NCI-H1930 (cell line): ENCODE results near the gene IGF2.
"Not testable (repeated sequence)": the region's sequence is repeated elsewhere in the genome, so short reads cannot be mapped to it uniquely, and the experiment has no call there.

Source experiments
- DNase-seq, 2 experiments: peaks; one replicate each; lab custom pipeline; 2025; lab: John Stamatoyannopoulos, UW

The IGF2 gene

GRCh38 chr11:2136952-2137201 is 2.3 kb downstream of the IGF2 start:
- no peak for DNase-seq

DNA sequence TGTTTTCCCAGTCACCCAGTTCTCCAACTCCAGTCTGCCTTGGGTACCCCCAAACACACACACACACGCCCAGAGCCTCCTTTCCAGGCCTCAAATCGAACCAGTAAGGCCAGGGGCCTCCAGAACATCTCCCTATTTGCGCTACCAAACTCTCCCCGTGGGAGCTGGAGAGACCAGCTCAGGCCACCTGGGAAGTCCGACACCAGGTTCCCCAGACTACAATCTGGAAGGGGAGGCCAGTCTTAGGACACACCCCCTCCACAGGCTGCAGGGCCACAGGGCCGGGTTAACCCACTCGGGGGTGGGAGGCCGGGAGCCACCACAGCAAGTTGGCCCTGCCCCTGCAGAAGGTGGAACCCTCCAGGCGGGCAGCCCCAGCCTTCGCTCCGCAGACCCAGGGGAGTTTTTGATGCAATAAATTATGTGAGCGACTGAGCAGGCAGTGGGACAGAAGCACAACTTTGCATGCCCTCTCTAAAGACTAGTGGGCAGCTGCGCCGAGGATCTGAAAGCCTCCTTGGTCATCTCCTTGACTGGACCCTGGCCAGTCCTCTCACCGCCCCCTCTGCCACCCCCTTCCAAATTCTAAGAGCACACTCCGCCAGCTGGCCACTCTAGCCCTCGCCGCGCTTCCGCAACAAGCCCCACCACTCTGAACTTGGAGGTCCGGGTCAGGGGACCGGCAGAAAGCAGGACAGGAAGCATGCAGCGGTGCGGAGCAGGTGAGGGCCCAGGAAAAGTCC is 2.8 kb downstream of the IGF2 start:
- no peak for DNase-seq

GRCh38 chr11:2135648-2136201 is 3.5 kb downstream of the IGF2 start:
- DNase-seq, result no peak

- no peak for DNase-seq
These were observed 4.1 kb downstream of the IGF2 start for GRCh38 chr11:2135018-2135569.

DNA sequence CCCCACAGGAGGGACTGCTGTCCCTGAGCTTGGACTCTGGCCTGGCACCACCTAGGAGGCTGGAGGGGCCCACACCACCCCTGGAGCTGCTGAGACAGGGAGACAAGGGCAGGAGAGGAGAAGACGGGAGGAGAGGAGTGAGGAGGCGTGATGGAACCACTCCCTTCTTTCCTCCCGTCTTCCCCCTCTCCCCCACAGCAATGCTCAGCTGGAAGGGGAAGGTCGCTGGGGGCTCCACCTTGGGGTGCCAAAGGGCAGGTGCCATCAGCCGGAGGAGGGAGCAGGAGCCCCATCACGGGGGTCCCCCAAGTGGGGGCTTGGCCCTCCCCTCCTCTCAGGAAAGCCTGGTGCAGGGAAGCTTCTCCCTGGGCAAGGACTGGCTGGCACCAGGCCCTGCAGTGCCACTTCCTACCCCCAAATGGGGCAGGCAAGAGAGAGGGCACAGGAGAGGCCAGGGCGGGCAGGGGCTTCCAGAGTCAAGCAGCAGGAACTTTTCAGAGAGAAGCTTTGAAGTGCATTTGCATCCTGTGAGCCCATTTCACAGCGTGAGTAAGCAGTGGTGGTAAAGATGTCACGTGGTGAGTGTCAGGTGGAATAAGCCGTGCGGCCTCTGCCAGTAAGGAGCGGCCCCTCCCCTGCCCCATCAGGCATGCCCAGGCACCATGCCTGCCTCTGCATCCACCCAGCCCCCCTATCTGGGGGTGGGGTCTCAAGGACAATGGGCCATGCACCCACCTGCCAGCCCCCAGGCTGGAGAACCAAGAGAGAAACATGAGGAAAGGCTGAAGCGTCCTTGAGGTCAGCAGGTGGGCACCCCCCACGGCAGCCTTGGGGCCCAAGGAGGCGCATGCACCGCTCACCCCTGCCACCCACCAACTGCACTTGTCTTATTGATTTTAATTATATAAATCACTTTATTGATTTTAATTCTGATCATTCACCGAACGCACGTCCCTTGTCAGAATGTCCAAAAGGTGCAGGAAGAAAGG is 4.9 kb downstream of the IGF2 start:
- DNase-seq, result no peak

- no peak for DNase-seq
These were observed 5.8 kb downstream of the IGF2 start for GRCh38 chr11:2133241-2134021.

DNA sequence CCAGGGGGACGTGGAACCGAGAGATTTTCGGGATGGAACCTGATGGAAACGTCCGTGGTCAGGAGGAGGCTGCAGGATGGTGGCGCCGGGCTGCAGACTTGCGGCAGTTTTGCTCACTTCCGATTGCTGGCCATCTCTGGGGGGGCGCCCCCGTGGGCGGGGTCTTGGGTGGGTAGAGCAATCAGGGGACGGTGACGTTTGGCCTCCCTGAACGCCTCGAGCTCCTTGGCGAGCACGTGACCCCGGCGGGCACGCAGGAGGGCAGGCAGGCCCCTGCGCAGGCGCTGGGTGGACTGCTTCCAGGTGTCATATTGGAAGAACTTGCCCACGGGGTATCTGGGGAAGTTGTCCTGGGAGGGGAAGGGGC is 6.3 kb downstream of the IGF2 start:
- no peak for DNase-seq

DNA sequence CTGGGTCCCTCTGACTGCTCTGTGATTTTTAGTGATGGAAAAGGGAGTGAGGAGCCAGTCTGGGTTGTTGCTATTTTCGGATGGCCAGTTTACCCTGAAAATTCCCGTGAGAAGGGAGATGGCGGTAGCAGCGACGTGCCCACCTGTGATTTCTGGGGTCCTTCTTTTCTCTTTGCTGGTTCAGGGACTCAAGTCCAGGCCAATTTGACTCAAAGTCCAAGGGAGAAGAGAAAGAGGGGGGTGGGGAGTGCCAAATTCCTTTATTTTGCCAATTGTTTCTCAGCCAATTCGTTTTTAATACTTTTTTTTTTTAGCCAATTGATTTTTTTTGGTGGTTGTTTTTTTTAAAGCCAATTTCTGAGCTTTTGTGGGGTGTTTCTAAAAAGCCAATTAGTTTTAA is 6.9 kb downstream of the IGF2 start:
- DNase-seq, result no peak

GRCh38 chr11:2131371-2132236 is 7.6 kb downstream of the IGF2 start:
- DNase-seq, result no peak

DNA sequence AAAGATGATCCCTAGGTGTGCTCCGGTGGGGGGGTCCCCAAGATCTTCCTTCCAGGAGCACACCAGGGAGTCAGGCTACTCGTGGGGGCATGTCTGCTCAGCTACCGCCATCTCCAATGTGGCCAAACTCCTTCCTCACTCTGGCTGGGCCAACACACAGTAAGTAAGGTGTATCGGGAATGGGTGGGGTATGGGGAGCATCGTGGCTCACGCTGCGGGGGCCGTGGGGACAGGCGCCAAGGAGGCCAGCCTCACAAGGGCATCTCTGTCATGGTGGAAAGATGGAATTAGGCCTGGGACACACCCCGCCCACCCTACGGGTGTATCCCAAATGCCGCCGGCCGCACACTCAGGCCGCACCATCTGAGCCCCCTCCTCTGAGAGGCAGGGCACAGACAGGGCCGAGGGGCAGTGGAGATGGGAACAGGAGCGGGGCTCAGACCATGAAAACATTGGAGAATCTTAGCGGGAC is 8.3 kb downstream of the IGF2 start:
- no peak for DNase-seq

DNA sequence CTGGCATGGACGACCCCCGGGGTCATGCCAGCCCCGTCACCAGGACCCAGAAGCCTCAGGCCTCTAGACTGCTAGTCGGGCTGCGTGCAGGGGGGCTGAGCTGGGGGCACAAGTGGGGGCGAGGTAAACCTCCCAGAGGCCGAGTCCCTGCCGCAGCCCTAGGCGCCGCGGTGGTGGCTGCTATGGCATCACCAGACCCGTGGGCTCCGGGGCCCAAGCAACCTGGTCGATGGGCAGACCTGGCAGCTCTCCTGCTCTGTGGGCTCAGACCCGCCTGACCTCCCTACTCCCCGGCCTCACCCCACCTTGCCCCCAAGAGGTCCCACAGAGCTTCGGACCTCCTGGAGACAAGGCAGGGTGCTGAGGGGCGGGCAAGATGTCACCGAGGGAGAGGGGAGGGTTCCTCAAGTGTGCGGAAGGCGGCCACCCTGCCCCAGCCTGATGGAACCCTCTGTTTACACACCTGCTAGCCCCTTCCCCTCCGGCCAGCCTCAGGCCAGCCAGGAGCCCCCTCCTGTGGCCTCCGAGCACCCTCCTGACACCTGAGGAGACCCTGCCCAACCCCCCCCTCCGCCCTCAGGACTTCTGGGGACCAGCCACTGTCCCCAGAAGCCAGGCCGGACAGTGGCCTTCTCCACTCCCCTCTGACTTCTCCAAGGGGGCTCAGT is 9.4 kb downstream of the IGF2 start:
- DNase-seq, result no peak

DNA sequence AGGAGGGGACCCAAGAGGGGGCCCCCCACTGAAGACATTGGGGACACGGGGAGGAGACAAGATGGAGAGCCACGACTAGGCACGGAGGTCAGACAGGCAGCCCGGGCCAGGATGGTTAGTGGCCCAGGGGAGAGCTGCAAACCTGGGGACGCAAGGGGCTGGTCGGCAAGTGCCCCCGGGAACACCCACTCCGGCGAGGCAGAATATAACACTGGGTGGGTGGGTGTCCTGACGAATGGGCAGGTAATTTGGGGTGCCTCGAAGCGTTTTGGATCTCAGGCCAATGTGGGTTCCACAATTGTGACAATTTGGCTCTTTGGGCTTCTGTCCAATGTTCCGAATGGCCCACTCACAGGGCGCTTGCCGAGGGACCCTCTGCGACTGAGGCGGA is 9.9 kb downstream of the IGF2 start:
- DNase-seq, result no peak

GRCh38 chr11:2128511-2129307 is 10.5 kb downstream of the IGF2 start:
- DNase-seq, result no peak

DNA sequence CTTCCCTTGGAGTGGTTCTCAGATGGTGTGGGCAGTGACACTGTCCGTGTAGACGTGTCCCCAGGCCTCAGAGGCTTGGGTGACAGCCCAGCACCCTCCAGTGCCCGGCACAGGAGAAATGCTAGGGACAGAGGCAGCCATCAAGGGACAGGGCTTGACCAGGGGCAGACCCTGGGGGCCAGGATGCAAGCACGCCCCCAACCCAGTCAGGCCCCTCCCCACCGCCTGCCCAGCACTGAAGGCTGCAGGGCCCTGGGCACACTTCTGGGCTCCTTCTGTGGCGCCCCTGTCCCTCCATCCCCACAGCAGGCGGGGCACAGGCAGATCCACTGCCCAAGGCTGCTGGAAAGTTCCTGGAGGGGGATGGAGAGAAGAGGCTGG is 11.1 kb downstream of the IGF2 start:
- no peak for DNase-seq

DNA sequence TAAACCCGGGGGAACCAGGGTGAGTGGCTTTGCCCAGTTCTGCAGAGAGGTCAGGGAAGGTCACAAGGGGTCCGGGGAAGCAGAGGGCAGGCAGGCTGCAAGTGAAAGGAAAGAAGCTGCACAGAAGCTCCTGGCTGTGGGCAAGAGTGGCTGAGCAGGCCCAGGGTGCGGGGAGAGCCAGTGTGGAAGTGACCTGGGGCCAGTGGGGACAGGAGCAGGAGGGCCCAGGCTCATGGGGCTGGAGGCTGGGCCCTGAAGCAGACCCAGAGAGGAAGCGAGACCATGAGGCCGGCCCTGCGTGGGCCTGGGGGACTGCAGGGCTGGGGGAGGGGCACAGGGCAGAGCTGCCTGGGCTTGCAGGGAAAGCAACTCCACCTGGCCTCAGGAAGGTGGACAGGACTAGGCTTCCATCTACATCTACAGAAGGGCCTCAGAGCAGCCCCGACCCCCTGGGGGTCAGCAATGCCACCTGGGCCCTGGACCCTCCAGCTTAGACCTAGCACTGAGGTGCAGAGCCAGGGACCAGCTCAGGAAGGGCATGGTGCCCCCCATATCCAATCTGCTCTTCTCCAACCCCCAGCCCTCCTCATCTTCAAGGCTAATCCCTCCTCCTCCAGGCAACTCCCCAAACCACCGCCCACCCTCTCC is 11.6 kb downstream of the IGF2 start:
- no peak for DNase-seq

DNA sequence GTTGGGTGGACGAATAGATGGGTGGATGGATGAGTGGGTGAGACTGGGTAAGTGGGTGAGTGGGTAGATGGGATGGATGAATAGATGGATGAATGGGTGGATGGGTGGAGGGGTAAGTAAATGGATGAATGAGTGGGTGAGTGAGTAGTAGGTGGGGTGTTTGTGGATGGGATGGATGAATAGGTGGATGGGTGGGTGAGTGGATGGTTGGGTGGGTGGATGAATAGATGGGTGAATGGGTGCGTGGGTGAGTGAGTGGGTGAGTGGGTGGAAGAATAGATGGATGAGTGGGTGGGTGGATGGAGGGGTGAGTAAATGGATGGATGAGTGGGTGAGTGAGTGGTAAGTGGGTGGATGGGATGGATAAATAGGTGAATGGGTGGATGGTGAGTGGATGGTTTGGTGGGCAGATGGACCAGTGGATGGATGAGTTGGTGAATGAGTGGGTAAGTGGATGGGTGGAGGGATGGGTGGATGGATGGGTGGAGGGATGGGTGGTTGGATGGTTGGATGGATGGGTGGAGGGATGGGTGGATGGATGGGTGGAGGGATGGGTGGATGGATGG is 12.6 kb downstream of the IGF2 start:
- DNase-seq, result no peak

DNA sequence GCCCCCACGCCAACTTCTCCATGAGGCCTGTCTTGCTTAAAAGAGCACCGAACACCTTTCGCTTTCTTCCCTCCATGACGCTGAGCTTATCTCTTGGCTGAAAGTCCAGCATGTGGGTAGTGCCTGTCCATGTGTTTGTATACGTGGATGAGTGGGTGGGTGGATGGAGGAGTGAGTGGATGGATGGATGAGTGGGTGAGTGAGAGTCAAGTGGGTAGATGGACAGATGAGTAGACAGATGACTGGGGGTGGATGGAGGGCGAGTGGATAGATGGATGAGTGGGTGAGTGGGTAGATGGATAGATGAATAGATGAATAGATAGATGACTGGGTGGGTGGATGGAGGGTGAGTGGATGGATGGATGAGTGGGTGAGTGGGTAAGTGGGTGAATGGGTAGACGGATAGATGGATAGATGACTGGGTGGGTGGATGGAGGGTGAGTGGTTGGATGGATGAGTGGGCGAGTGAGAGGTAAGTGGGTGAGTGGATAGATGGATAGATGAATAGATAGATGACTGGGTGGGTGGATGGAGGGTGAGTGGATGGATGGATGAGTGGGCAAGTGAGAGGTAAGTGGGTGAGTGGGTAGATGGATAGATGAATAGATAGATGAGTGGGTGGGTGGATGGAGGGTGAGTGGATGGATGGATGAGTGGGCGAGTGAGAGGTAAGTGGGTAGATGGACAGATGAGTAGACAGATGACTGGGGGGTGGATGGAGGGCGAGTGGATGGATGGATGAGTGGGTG is 14.3 kb downstream of the IGF2 start:
- not testable (repeated sequence) for DNase-seq

- DNase-seq, result no peak
These were observed 15.6 kb downstream of the IGF2 start for GRCh38 chr11:2123628-2123960.
